Measurements from ENCODE around the gene TACSTD2. TPM values are rescaled to one million over a fixed set of nuclear protein-coding genes. Genes with fewer than 3 reads are reported as not detected.

The TACSTD2 gene
- total and polyA plus RNA-seq, 12 donors: 0.22 to 2.5 (median 0.92) TPM; not detected in 1

GRCh38 chr1:58580186-58580585 is 3.1 kb upstream of the TACSTD2 start:
- Histone ChIP-seq H3K27ac (no peak overlapping the region), H3K9me3 (replicated peaks in 1 of 3) (no peaks in the 10 kb centered on the region), H3K4me3 (no peak overlapping the region), H3K4me1 (replicated peaks in 1 of 2) (peaks cover 23 to 33% of the 10 kb centered on the region in 2 donors), H3K36me3 (replicated peaks in 1 of 2) (no peaks in the 10 kb centered on the region), H3K27me3 (peaks cover 18% of the 10 kb centered on the region)
- whole genome bisulfite sequencing, 4 donors: 25 to 67% (median 55%) methylated on average over 1 of the region's 1 CpG
- DNase-seq: no peak
- TF ChIP-seq POLR2A (IDR thresholded peaks at IDR 0.05) (no peak), CTCF (IDR thresholded peaks at IDR 0.05) (no peak)
- intact Hi-C loops (cut with DNase I): no loop called here

- 21 to 36% (median 29%) methylated on average over 3 of the region's 3 CpGs for WGBS, 4 donors
Observed at GRCh38 chr1:58577654-58578030, 590 bp upstream of the TACSTD2 start.

GRCh38 chr1:58576325-58576726 is 726 bp downstream of the TACSTD2 start:
- Histone ChIP-seq H3K27me3 (peaks cover 29% of the 10 kb centered on the region), H3K9me3 (replicated peaks in 1 of 3) (no peaks in the 10 kb centered on the region), H3K4me3 (peak overlapping the region in 1 of 4 donors; percentile 41), H3K36me3 (replicated peaks in 1 of 2) (no peaks in the 10 kb centered on the region), H3K4me1 (replicated peaks in 1 of 2) (peaks cover 5 to 20% of the 10 kb centered on the region in 2 donors), H3K27ac (no peak overlapping the region)
- DNase-seq: no peak
- WGBS, 4 donors: 3 to 10% (median 5%) methylated on average over 4 to 43 of the region's 43 CpGs
- no peak for TF ChIP-seq CTCF (IDR thresholded peaks at IDR 0.05)
- TF ChIP-seq POLR2A (IDR thresholded peaks at IDR 0.05): no peak
- intact Hi-C loops (cut with DNase I): no loop called here

More at GRCh38 chr1:58577654-58578030, 590 bp upstream of the TACSTD2 start:
- Histone ChIP-seq H3K36me3 (replicated peaks in 1 of 2) (no peaks in the 10 kb centered on the region), H3K4me1 (replicated peaks in 1 of 2) (peaks cover 5 to 20% of the 10 kb centered on the region in 2 donors), H3K4me3 (peak overlapping the region in 1 of 4 donors; percentile 41), H3K27ac (no peak overlapping the region), H3K27me3 (peaks cover 29% of the 10 kb centered on the region), H3K9me3 (replicated peaks in 1 of 3) (no peaks in the 10 kb centered on the region)
- TF ChIP-seq CTCF (IDR thresholded peaks at IDR 0.05): no peak
- no peak for TF ChIP-seq POLR2A (IDR thresholded peaks at IDR 0.05)
- intact Hi-C loops (cut with DNase I): no loop called here
- no peak for DNase-seq

- no peaks in the 10 kb centered on the region for H3K36me3 ChIP-seq (replicated peaks in 1 of 2)
- intact Hi-C loops (cut with DNase I): no loop called here
- H3K9me3 ChIP-seq (replicated peaks in 1 of 3): no peaks in the 10 kb centered on the region
- peaks cover 5 to 20% of the 10 kb centered on the region in 2 donors for H3K4me1 ChIP-seq (replicated peaks in 1 of 2)
- no peak overlapping the region for H3K27ac ChIP-seq
- DNase-seq: no peak
- H3K27me3 ChIP-seq: peaks cover 29% of the 10 kb centered on the region
- peak overlapping the region in 1 of 4 donors; percentile 41 for H3K4me3 ChIP-seq
- TF ChIP-seq POLR2A (IDR thresholded peaks at IDR 0.05) (no peak), CTCF (IDR thresholded peaks at IDR 0.05) (no peak)
- 40 to 60% (median 55%) methylated on average over 25 to 32 of the region's 32 CpGs for WGBS, 4 donors
Observed at GRCh38 chr1:58575551-58576324, 1.3 kb downstream of the TACSTD2 start.
